ENCODE results near the gene LTBP4. TPM values are rescaled to one million over a fixed set of nuclear protein-coding genes. Genes with fewer than 3 reads are reported as not detected.
A peak's percentile ranks its signal among the peaks of the same experiment; 100 is the strongest.

LTBP4 gene
- total and polyA plus RNA-seq, 12 donors = 15.3 to 272 (median 121) TPM

- H3K4me3 ChIP-seq = no peak overlapping the region
- TF ChIP-seq CTCF (IDR thresholded peaks at IDR 0.05) (no peak), POLR2A (IDR thresholded peaks at IDR 0.05) (no peak)
- intact Hi-C loops (cut with DNase I) = no loop called here
- no peaks in the 10 kb centered on the region for H3K36me3 ChIP-seq (replicated peaks in 1 of 2)
- H3K4me1 ChIP-seq (replicated peaks in 1 of 2) = peaks cover 6% of the 10 kb centered on the region in 2 donors
- 79 to 83% (median 82%) methylated on average over 5 of the region's 5 CpGs for WGBS, 4 donors
- no peaks in the 10 kb centered on the region for H3K9me3 ChIP-seq (replicated peaks in 1 of 3)
- no peaks in the 10 kb centered on the region for H3K27me3 ChIP-seq
- no peak for DNase-seq
- no peak overlapping the region for H3K27ac ChIP-seq
Observed at GRCh38 chr19:40659116-40659515, 57.9 kb downstream of the LTBP4 start.

- Histone ChIP-seq H3K36me3 (replicated peaks in 1 of 2) (no peaks in the 10 kb centered on the region), H3K27me3 (no peaks in the 10 kb centered on the region), H3K27ac (no peak overlapping the region), H3K9me3 (replicated peaks in 1 of 3) (no peaks in the 10 kb centered on the region), H3K4me1 (replicated peaks in 1 of 2) (peaks cover 6% of the 10 kb centered on the region in 2 donors), H3K4me3 (no peak overlapping the region)
- DNase-seq = no peak
- whole genome bisulfite sequencing, 4 donors = 71 to 86% (median 77%) methylated on average over 11 of the region's 11 CpGs
- TF ChIP-seq CTCF (IDR thresholded peaks at IDR 0.05) (no peak), POLR2A (IDR thresholded peaks at IDR 0.05) (no peak)
- intact Hi-C loops (cut with DNase I) = no loop called here
Observed at GRCh38 chr19:40659566-40659965, 58.4 kb downstream of the LTBP4 start.

GRCh38 chr19:40661616-40662015 is 60.4 kb downstream of the LTBP4 start:
- TF ChIP-seq CTCF (IDR thresholded peaks at IDR 0.05) = no peak
- no peak for TF ChIP-seq POLR2A (IDR thresholded peaks at IDR 0.05)
- 63 to 81% (median 68%) methylated on average over 1 of the region's 1 CpG for WGBS, 4 donors
- H3K9me3 ChIP-seq (replicated peaks in 1 of 3) = no peaks in the 10 kb centered on the region
- no peak overlapping the region for H3K4me3 ChIP-seq
- intact Hi-C loops (cut with DNase I) = loop anchor here (5.0 to 10.0 kb wide), 5 partner anchors 141 to 473 kb away; no protein-coding TSS in a partner anchor
- H3K27ac ChIP-seq = no peak overlapping the region
- no peaks in the 10 kb centered on the region for H3K27me3 ChIP-seq
- DNase-seq = no peak
- H3K36me3 ChIP-seq (replicated peaks in 1 of 2) = no peaks in the 10 kb centered on the region
- H3K4me1 ChIP-seq (replicated peaks in 1 of 2) = peaks cover 6 to 11% of the 10 kb centered on the region in 2 donors

GRCh38 chr19:40662925-40663694 is 61.9 kb downstream of the LTBP4 start:
- peak in 5 of 6 experiments; percentile 92 to 99 (median 97) for TF ChIP-seq CTCF (IDR thresholded peaks at IDR 0.05)
- TF ChIP-seq POLR2A (IDR thresholded peaks at IDR 0.05) = peak in 1 of 2 donors; percentile 39
- peaks cover 6 to 12% of the 10 kb centered on the region in 2 donors for H3K4me1 ChIP-seq (replicated peaks in 1 of 2)
- peaks cover 0 to 13% of the 10 kb centered on the region in 2 donors for H3K36me3 ChIP-seq (replicated peaks in 1 of 2)

More at GRCh38 chr19:40662925-40663694, 61.9 kb downstream of the LTBP4 start:
- Histone ChIP-seq H3K27me3 (no peaks in the 10 kb centered on the region), H3K27ac (peak overlapping the region; percentile 64 to 89 (median 76)), H3K9me3 (replicated peaks in 1 of 3) (no peaks in the 10 kb centered on the region), H3K4me3 (peak overlapping the region in 3 of 4 donors; percentile 32 to 69 (median 56))
- WGBS, 4 donors = 0 to 1% (median 1%) methylated on average over 42 to 60 of the region's 60 CpGs
- DNase-seq = peak; percentile 89 to 94 (median 90)
- intact Hi-C loops (cut with DNase I) = loop anchor here (5.0 to 10.0 kb wide), 5 partner anchors 139 to 472 kb away; no protein-coding TSS in a partner anchor
